ENCODE data around the gene GABARAPL1.
"Not testable (repeated sequence)": the region's sequence is repeated elsewhere in the genome, so short reads cannot be mapped to it uniquely, and the experiment has no call there.

Gene GABARAPL1

DNA sequence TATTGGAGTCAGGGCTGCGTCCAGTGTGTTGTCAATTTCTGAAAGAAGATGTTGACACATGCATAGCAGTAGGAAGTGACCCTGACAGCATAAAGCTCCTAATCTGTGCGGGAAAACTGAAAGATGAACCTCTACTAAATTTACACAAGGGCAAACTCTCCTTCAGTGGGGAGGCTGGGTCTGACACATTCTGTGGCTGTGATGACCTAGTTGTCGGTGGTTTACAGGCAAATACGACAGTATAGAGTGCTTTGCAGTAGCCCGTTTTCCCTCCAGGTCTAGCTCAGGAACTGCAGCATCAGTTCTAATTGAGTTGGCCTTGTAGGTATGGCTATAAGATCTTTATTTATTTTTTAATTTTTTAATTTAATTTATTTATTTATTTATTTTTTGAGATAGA, 14.8 kb upstream of the GABARAPL1 start:
- DNase-seq (ENCODE audit: low spot score): no peak

DNA sequence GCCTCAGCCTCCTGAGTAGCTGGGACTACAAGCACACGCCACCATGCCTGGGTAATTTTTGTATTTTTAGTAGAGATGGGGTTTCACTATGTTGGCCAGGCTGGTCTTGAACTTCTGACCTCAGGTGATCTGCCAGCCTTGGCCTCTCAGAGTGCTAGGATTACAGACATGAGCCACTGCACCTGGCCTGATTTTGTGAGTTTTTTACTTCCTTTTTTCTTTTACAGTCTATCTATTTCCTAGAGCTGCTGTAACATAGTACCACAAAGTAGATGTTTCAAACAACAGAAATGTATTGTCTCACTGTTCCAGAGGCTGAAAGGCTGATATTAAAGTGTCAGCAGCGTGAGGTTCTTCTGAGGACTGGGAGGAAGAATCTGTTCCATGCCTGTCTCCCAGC, 8.2 kb upstream of the GABARAPL1 start:
- not testable (repeated sequence) for DNase-seq (ENCODE audit: low spot score)

DNA sequence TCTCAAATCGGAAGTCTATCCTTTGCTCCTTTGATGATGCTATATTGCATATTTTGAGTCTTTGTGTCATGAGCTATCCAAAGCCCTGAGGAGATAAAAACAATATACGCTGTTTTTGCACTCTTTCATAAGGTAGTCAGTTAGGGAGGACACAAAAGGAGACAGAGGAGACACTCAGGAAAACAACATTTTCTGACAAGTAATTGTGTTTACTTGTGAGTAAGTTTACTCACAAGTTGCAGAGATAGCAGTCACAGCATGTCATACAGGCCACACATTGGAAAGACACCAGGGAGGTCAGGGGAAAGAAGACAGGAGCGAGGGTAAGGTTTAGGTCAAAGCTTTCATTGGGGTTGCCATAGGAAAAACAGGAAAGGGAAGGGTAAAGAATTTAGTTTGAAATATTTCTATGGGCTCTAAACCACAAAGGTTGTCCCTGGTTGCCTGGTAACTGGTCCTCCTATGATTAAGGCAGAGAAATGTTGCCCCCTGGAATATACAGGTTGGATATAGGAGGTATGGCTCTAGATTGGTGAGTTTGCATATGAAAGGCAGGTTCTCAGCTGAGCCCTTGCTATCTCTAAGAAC, 7.4 kb upstream of the GABARAPL1 start:
- no peak for DNase-seq (ENCODE audit: low spot score)

- no peak for DNase-seq (ENCODE audit: low spot score)
Observed at GRCh38 chr12:10207136-10207535, 5.5 kb upstream of the GABARAPL1 start.

GRCh38 chr12:10210225-10210624, 2.5 kb upstream of the GABARAPL1 start:
- DNase-seq (ENCODE audit: low spot score): no peak

GRCh38 chr12:10211101-10211939, 1.4 kb upstream of the GABARAPL1 start:
- no peak for DNase-seq (ENCODE audit: low spot score)

- DNase-seq (ENCODE audit: low spot score): peak; percentile 93
Observed at GRCh38 chr12:10211940-10212738, 538 bp upstream of the GABARAPL1 start.

- peak; percentile 71 for DNase-seq (ENCODE audit: low spot score)
Observed at GRCh38 chr12:10213168-10214135, 775 bp downstream of the GABARAPL1 start.

DNA sequence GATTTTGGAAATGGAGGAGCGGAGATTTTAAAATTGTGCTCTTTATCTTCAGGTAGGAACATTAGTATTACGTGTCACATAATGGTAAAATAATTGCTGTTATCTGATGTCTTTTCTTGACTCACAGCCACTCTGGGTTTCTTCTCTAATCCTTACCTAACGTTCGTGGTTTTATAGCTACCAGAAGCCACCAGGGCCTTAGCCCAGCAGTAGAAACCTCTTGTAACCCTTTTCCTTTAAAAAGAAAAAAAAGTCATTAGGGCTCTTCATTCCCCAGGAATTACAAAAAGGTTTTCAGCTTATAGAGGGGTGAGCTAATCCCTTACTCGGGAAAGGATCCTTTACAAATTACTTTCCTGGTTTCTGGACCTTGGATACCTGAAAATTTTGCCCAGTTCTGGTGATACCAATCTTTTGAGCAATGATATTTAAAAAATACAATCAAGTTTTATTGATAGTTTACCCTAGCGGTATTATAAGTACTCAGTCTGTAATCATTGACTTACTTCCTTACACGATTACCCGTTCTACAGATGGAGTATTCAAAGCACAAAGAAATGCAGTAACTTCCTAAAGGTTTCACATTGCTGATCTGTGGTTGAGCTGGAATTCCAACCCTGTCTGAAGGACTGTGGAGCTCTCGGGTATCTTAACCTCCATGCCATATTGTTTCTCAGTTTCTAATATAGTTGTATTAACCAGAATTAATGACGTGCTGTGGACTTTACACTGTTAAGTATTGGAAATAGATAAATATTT, 1.6 kb downstream of the GABARAPL1 start:
- DNase-seq (ENCODE audit: low spot score): no peak

- DNase-seq (ENCODE audit: low spot score): no peak
Observed at GRCh38 chr12:10214895-10215267, 2.2 kb downstream of the GABARAPL1 start.

DNA sequence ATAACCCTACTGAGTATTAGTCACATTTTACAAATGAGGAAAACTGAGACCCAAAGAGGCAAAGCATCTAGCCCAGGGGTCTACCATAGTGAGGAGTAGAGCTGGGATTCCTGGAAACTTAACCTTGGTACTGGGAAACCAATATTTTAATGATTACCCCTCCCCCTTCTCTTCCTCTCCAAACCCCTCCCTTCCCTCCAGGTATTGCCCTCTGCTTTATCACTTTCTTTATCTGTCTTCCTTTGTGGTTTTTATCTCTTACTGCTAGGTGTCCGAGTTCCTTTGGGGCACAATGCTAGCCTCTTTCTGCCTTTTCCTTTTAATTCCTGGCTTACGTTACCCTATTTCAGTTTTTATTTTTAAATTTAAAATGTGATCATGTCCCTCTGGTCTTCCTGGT, 2.8 kb downstream of the GABARAPL1 start:
- DNase-seq (ENCODE audit: low spot score): no peak

GRCh38 chr12:10215946-10216345, 3.3 kb downstream of the GABARAPL1 start:
- not testable (repeated sequence) for DNase-seq (ENCODE audit: low spot score)

DNA sequence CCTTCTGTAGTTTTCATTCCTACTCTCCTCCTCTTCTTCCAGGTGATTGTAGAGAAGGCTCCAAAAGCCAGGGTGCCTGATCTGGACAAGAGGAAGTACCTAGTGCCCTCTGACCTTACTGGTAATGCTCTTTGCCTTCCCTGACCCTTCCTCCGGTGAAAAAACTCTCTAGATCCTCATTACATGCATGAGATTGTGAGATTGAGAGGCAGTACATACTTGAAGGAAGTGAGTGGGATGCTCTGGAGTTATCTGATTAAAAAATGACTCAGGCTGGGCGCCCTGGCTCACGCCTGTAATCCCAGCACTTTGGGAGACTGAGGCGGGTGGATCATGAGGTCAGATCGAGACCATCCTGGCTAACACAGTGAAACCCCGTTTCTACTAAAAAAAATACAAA, 5.3 kb downstream of the GABARAPL1 start:
- no peak for DNase-seq (ENCODE audit: low spot score)

- peak; percentile 81 for DNase-seq (ENCODE audit: low spot score)
Observed at GRCh38 chr12:10220398-10221077, 7.9 kb downstream of the GABARAPL1 start.

GRCh38 chr12:10221846-10222245, 9.2 kb downstream of the GABARAPL1 start:
- DNase-seq (ENCODE audit: low spot score): no peak

DNA sequence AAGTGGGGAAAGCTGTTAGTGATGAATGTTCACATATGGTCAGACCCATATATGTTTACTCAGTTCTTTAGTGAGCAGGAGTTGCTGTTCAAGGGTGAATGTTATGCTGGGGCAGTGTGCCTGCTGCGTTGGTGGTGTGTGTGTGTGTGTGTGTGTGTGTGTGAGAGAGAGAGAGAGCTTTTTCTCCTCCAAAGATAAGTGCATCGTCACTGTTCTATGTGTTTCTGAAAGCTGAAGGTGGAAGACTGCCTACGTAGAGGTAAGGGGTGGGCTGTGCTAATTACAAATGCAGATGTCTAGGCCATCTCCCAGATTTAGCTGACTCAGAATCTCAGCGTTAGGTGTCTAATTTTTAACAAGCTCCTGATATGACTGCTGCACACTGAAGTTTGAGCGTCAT, 10.5 kb downstream of the GABARAPL1 start:
- no peak for DNase-seq (ENCODE audit: low spot score)

GRCh38 chr12:10225426-10225825, 12.7 kb downstream of the GABARAPL1 start:
- DNase-seq (ENCODE audit: low spot score): not testable (repeated sequence)

- DNase-seq (ENCODE audit: low spot score): no peak
Observed at GRCh38 chr12:10226086-10226485, 13.4 kb downstream of the GABARAPL1 start.

DNA sequence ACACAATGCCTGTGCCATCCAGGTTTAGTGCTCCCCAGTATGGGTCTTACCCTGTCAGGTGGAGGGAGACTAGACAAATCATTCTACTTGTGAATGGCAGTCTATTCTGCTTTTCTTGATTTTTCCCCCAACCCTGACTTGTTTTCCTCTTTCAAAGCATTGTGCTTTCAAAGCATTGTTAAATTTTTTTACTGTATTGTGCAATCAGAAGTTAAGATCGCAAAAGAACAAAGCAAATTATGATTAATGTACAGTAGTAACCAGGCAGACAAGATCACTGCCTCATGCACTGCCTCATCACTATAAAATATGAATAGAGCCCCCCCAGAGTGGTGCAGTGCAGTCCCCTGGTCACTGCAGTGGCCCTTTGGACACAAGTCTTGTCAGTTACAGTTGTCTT, 14.1 kb downstream of the GABARAPL1 start:
- no peak for DNase-seq (ENCODE audit: low spot score)

- no peak for DNase-seq (ENCODE audit: low spot score)
Observed at GRCh38 chr12:10227648-10228047, 15.0 kb downstream of the GABARAPL1 start.

Measured in D341Med (cell line).